ENCODE results near the gene PADI4.

- TF ChIP-seq EZH2 (IDR thresholded peaks at IDR 0.05; ENCODE audit: borderline replicate concordance, low read length), result no peak
- TF ChIP-seq, protein P1, sequence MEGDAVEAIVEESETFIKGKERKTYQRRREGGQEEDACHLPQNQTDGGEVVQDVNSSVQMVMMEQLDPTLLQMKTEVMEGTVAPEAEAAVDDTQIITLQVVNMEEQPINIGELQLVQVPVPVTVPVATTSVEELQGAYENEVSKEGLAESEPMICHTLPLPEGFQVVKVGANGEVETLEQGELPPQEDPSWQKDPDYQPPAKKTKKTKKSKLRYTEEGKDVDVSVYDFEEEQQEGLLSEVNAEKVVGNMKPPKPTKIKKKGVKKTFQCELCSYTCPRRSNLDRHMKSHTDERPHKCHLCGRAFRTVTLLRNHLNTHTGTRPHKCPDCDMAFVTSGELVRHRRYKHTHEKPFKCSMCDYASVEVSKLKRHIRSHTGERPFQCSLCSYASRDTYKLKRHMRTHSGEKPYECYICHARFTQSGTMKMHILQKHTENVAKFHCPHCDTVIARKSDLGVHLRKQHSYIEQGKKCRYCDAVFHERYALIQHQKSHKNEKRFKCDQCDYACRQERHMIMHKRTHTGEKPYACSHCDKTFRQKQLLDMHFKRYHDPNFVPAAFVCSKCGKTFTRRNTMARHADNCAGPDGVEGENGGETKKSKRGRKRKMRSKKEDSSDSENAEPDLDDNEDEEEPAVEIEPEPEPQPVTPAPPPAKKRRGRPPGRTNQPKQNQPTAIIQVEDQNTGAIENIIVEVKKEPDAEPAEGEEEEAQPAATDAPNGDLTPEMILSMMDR (conservative IDR thresholded peaks at IDR 0.05 in 1 of 2, IDR thresholded peaks at IDR 0.05 in 1 of 2; ENCODE audit: extremely low read depth in 1 of 2, insufficient read depth in 1 of 2, low read depth in 1 of 2, low read length in 2 of 2), result no peak
Observed at GRCh38 chr1:17392199-17392740, 84.3 kb downstream of the PADI4 start.

All from mammary epithelial cell (primary cell).